Suprapubic skin (tissue), 4 donors: ENCODE results near the gene GRID1.

Experiments
- CTCF ChIP-seq, 2 donors: fragments of 200-600 bp in 1 of 2; fragments of 450-650 bp in 1 of 2; sonication (generic) in 1 of 2; IDR thresholded peaks; one replicate each; pipeline ENCODE4 v1.5.1; 2016 to 2019; ENCODE audit warnings: antibody characterized with exemption in 2 of 2, mild to moderate bottlenecking in 1 of 2, moderate library complexity in 1 of 2
- EP300 ChIP-seq: sonication (generic); formaldehyde crosslinking; IDR thresholded peaks from one replicate; pipeline ENCODE4 v1.6.1; 2017; ENCODE audit warnings: antibody characterized with exemption
- POLR2A ChIP-seq, 2 donors: fragments of 450-650 bp; IDR thresholded peaks; one replicate each; pipeline ENCODE4 v1.6.1; 2017; ENCODE audit warnings: antibody characterized with exemption in 2 of 2, mild to moderate bottlenecking in 2 of 2, moderate library complexity in 2 of 2
- POLR2AphosphoS5 ChIP-seq, 3 donors: sonication (generic); formaldehyde crosslinking; IDR thresholded peaks; one replicate each; pipeline ENCODE4 v1.6.1; 2017; ENCODE audit warnings: antibody characterized with exemption in 3 of 3

- TF ChIP-seq CTCF (IDR thresholded peaks at IDR 0.05), result no peak
- TF ChIP-seq POLR2A (IDR thresholded peaks at IDR 0.05), result no peak
- no peak for TF ChIP-seq POLR2AphosphoS5 (IDR thresholded peaks at IDR 0.05)
- no peak for TF ChIP-seq EP300
Observed at GRCh38 chr10:86233131-86233530, 133.5 kb downstream of the GRID1 start.
